Spleen (tissue), 11 donors: ENCODE measurements around the gene AGFG1. TPM values are rescaled to one million over a fixed set of nuclear protein-coding genes. Genes with fewer than 3 reads are reported as not detected.

ENCODE experiments used
- DNase-seq: peaks from one replicate; pipeline ENCODE4 v3.0.0-alpha.2; 2020
- H3K27ac ChIP-seq, 8 donors: fragments of 200-600 bp; sonication (generic) in 7 of 8; 1 replicate in 4 of 8; 2 replicates in 4 of 8; pipeline versions ENCODE4 v1.5.0 to v1.8.0; 2016 to 2021; ENCODE audit warnings: inconsistent platforms in 4 of 8, mild to moderate bottlenecking in 4 of 8, moderate library complexity in 1 of 8
- H3K27me3 ChIP-seq, 7 donors: fragments of 200-600 bp; sonication (generic) in 6 of 7; replicated peaks in 1 of 7; 1 replicate in 4 of 7; 2 replicates in 3 of 7; pipeline versions ENCODE4 v1.5.0 to v1.8.0; 2016 to 2021; ENCODE audit warnings: inconsistent platforms in 3 of 7, mild to moderate bottlenecking in 1 of 7
- H3K36me3 ChIP-seq, 6 donors: fragments of 200-600 bp; sonication (generic) in 5 of 6; 1 replicate in 4 of 6; 2 replicates in 2 of 6; pipeline versions ENCODE4 v1.5.0 to v1.8.0; 2016 to 2021; ENCODE audit warnings: inconsistent platforms in 2 of 6
- H3K4me1 ChIP-seq, 6 donors: fragments of 200-600 bp; sonication (generic) in 5 of 6; 1 replicate in 3 of 6; 2 replicates in 3 of 6; pipeline versions ENCODE4 v1.5.0 to v1.8.0; 2016 to 2021; ENCODE audit warnings: inconsistent platforms in 3 of 6
- H3K4me3 ChIP-seq, 8 donors: fragments of 200-600 bp; sonication (generic) in 7 of 8; 1 replicate in 4 of 8; 2 replicates in 4 of 8; pipeline versions ENCODE4 v1.5.0 to v1.8.0; 2016 to 2021; ENCODE audit warnings: inconsistent platforms in 4 of 8, mild to moderate bottlenecking in 4 of 8, moderate library complexity in 2 of 8
- H3K9me3 ChIP-seq, 8 donors: fragments of 200-600 bp; sonication (generic) in 7 of 8; 1 replicate in 4 of 8; 2 replicates in 4 of 8; pipeline versions ENCODE4 v1.5.0 to v1.8.0; 2016 to 2021; ENCODE audit warnings: inconsistent platforms in 4 of 8
- CTCF ChIP-seq, 11 experiments: fragments of 200-600 bp in 7 of 11; fragments of 450-650 bp in 4 of 11; sonication (generic) in 4 of 11; IDR thresholded peaks in 8 of 11; conservative IDR thresholded peaks in 3 of 11; 1 replicate in 7 of 11; 2 replicates in 4 of 11; pipeline versions ENCODE4 v1.4.0 to v1.8.0; 2016 to 2021; ENCODE audit warnings: antibody characterized with exemption in 11 of 11, inconsistent platforms in 4 of 11, mild to moderate bottlenecking in 1 of 11
- POLR2A ChIP-seq, 3 donors: fragments of 450-650 bp; IDR thresholded peaks; one replicate each; pipeline ENCODE4 v1.5.1; 2017; ENCODE audit warnings: antibody characterized with exemption in 3 of 3, mild to moderate bottlenecking in 1 of 3
- POLR2AphosphoS5 ChIP-seq, 3 donors: sonication (generic); formaldehyde crosslinking; IDR thresholded peaks; one replicate each; pipeline ENCODE4 v1.5.1; 2017; ENCODE audit warnings: antibody characterized with exemption in 3 of 3
- WGBS, 5 donors: extraction: QIAGEN DNeasy Blood & Tissue Kit in 3 of 5; methylation state at CpG; one replicate each; pipeline versions ENCODE4 v1.1.5 to v1.1.7; 2013 to 2018; 5-methylcytosine and 5-hydroxymethylcytosine counted together
- intact Hi-C: fragments of 100-400 bp; cut with DNase I; formaldehyde crosslinking; loops from one replicate; pipeline ENCODE4 v1.15.0; 2023; ENCODE audit warnings: low total_unique reads
- polyA plus RNA-seq, 3 donors: library from polyadenylated mRNA; stranded (reverse); fragments of 200-250 nt; gene quantifications; one replicate each; pipeline ENCODE4 v1.2.1, GENCODE V29; 2013
- total RNA-seq, 7 donors: library from RNA; depleted of rRNA in 3 of 7; stranded (reverse); fragments of >200 nt in 3 of 7; fragmentation: NEBNext Ultra II Directional in 4 of 7; extraction: Animal tissue kit (Norgen Biotek cat#: 25700) in 4 of 7; gene quantifications; one replicate each; pipeline versions ENCODE4 v1.1.0 to v1.2.1, GENCODE V29; 2016 to 2021
- donor health status: healthy with polysubstance abuse.
- donor health status: DM: no; HTN: no; CAD: no; lungs with moderate emphysema.
- donor health status: DM: no; HTN: no; CAD: no.
- donor health status: Bipolar disorder and iron deficiency.
- donor health status: healthy.
- donor health status: DM: no; HTN: no; CAD: no.
- donor health status: DM: yes; HTN: yes; CAD: no.

AGFG1 gene
- total and polyA plus RNA-seq, 10 donors, result 23.6 to 111 (median 79.1) TPM

GRCh38 chr2:227506456-227506855 is 34.5 kb downstream of the AGFG1 start:
- Histone ChIP-seq H3K4me3 (no peak overlapping the region), H3K27ac (no peak overlapping the region), H3K9me3 (no peaks in the 10 kb centered on the region), H3K27me3 (no peaks in the 10 kb centered on the region), H3K4me1 (peaks cover 2 to 99% (median 71%) of the 10 kb centered on the region in 6 donors), H3K36me3 (no peaks in the 10 kb centered on the region)
- no peak for DNase-seq
- intact Hi-C loops, result no loop called here
- WGBS, 5 donors, result 55 to 79% (median 71%) methylated on average over 1 of the region's 1 CpG
- TF ChIP-seq POLR2AphosphoS5 (IDR thresholded peaks at IDR 0.05) (no peak), CTCF (IDR thresholded peaks at IDR 0.05 in 8 of 11, conservative IDR thresholded peaks at IDR 0.05 in 3 of 11) (no peak), POLR2A (IDR thresholded peaks at IDR 0.05) (no peak)

- H3K9me3 ChIP-seq, result no peaks in the 10 kb centered on the region
- H3K27me3 ChIP-seq, result no peaks in the 10 kb centered on the region
- intact Hi-C loops, result no loop called here
- no peak overlapping the region for H3K27ac ChIP-seq
- peaks cover 2 to 100% (median 84%) of the 10 kb centered on the region in 6 donors for H3K4me1 ChIP-seq
- H3K36me3 ChIP-seq, result no peaks in the 10 kb centered on the region
- DNase-seq, result no peak
- no peak overlapping the region for H3K4me3 ChIP-seq
- WGBS, 5 donors, result 63 to 75% (median 69%) methylated on average over 2 of the region's 2 CpGs
- TF ChIP-seq POLR2AphosphoS5 (IDR thresholded peaks at IDR 0.05) (no peak), CTCF (IDR thresholded peaks at IDR 0.05 in 8 of 11, conservative IDR thresholded peaks at IDR 0.05 in 3 of 11) (no peak), POLR2A (IDR thresholded peaks at IDR 0.05) (no peak)
Observed at GRCh38 chr2:227507963-227508362, 36.0 kb downstream of the AGFG1 start.

GRCh38 chr2:227509076-227509475 is 37.1 kb downstream of the AGFG1 start:
- intact Hi-C loops, result no loop called here
- WGBS, 5 donors, result 44 to 78% (median 59%) methylated on average over 2 of the region's 2 CpGs
- Histone ChIP-seq H3K27me3 (no peaks in the 10 kb centered on the region), H3K27ac (no peak overlapping the region), H3K36me3 (peaks cover 0 to 2% (median 0%) of the 10 kb centered on the region in 6 donors), H3K4me1 (peaks cover 2 to 100% (median 82%) of the 10 kb centered on the region in 6 donors), H3K9me3 (no peaks in the 10 kb centered on the region), H3K4me3 (no peak overlapping the region)
- DNase-seq, result no peak
- TF ChIP-seq POLR2A (IDR thresholded peaks at IDR 0.05) (no peak), POLR2AphosphoS5 (IDR thresholded peaks at IDR 0.05) (no peak), CTCF (IDR thresholded peaks at IDR 0.05 in 8 of 11, conservative IDR thresholded peaks at IDR 0.05 in 3 of 11) (no peak)

- Histone ChIP-seq H3K27ac (no peak overlapping the region), H3K4me1 (peaks cover 2 to 100% (median 76%) of the 10 kb centered on the region in 6 donors), H3K4me3 (no peak overlapping the region), H3K36me3 (peaks cover 0 to 6% (median 0%) of the 10 kb centered on the region in 6 donors), H3K9me3 (no peaks in the 10 kb centered on the region), H3K27me3 (no peaks in the 10 kb centered on the region)
- no peak for TF ChIP-seq CTCF (IDR thresholded peaks at IDR 0.05 in 8 of 11, conservative IDR thresholded peaks at IDR 0.05 in 3 of 11)
- TF ChIP-seq POLR2AphosphoS5 (IDR thresholded peaks at IDR 0.05), result no peak
- no peak for TF ChIP-seq POLR2A (IDR thresholded peaks at IDR 0.05)
- DNase-seq, result no peak
- WGBS, 5 donors, result 71 to 87% (median 80%) methylated on average over 4 of the region's 4 CpGs
- intact Hi-C loops, result no loop called here
Observed at GRCh38 chr2:227509824-227510619, 38.1 kb downstream of the AGFG1 start.
